Liver (tissue), 9 donors: Measurements from ENCODE around the gene UBE2V1. TPM values are rescaled to one million over a fixed set of nuclear protein-coding genes. Genes with fewer than 3 reads are reported as not detected.

ENCODE experiments used
- DNase-seq: peaks from one replicate; pipeline ENCODE4 v3.0.0-alpha.2; 2017; ENCODE audit warnings: low spot score
- H3K27ac ChIP-seq, 2 donors: one replicate each; pipeline ENCODE4 v1.7.0; 2013; ENCODE audit warnings: inconsistent platforms in 2 of 2, low read length in 2 of 2, control low read depth in 1 of 2, low read depth in 1 of 2, mild to moderate bottlenecking in 1 of 2
- H3K27me3 ChIP-seq, 4 donors: one replicate each; pipeline versions ENCODE4 v1.6.1 to v1.7.0; 2013; ENCODE audit warnings: low read length in 3 of 4, inconsistent platforms in 1 of 4, mild to moderate bottlenecking in 1 of 4, moderate library complexity in 1 of 4; ENCODE audit not compliant: control insufficient read depth in 4 of 4, insufficient read depth in 4 of 4
- H3K36me3 ChIP-seq, 4 donors: one replicate each; pipeline versions ENCODE4 v1.6.1 to v1.7.0; 2013; ENCODE audit warnings: low read length in 3 of 4, mild to moderate bottlenecking in 3 of 4, low read depth in 1 of 4, moderate library complexity in 1 of 4; ENCODE audit not compliant: control insufficient read depth in 4 of 4, insufficient read depth in 3 of 4
- H3K4me1 ChIP-seq, 4 donors: one replicate each; pipeline versions ENCODE4 v1.6.1 to v1.7.0; 2013; ENCODE audit warnings: low read length in 3 of 4, mild to moderate bottlenecking in 3 of 4, moderate library complexity in 1 of 4; ENCODE audit not compliant: control insufficient read depth in 4 of 4, insufficient read depth in 4 of 4
- H3K4me3 ChIP-seq, 3 donors: one replicate each; pipeline versions ENCODE4 v1.6.1 to v1.7.0; 2013; ENCODE audit warnings: low read length in 3 of 3, control low read depth in 1 of 3, low read depth in 1 of 3, mild to moderate bottlenecking in 1 of 3
- H3K9ac ChIP-seq, 2 donors: one replicate each; pipeline ENCODE4 v1.7.0; 2013; ENCODE audit warnings: low read length in 2 of 2, mild to moderate bottlenecking in 2 of 2, moderate library complexity in 2 of 2, control low read depth in 1 of 2, low read depth in 1 of 2
- H3K9me3 ChIP-seq, 4 donors: one replicate each; pipeline versions ENCODE4 v1.6.1 to v1.7.0; 2013; ENCODE audit warnings: low read length in 3 of 4; ENCODE audit not compliant: control insufficient read depth in 4 of 4
- CTCF ChIP-seq: fragments of 150-350 bp; IDR thresholded peaks from 2 replicates; pipeline ENCODE4 v1.5.1; 2017; ENCODE audit warnings: improper control_type of control experiment, low read depth, low read length; ENCODE audit not compliant: missing input control
- EGR1 ChIP-seq, 2 donors: IDR thresholded peaks; 2 replicates each; pipeline ENCODE4 v1.6.1; 2016 to 2018; ENCODE audit warnings: antibody characterized with exemption in 2 of 2, low read depth in 2 of 2
- FOXA1 ChIP-seq: IDR thresholded peaks from 2 replicates; pipeline ENCODE4 v1.6.1; 2016; ENCODE audit warnings: antibody characterized with exemption
- GABPA ChIP-seq, 2 donors: IDR thresholded peaks in 1 of 2; conservative IDR thresholded peaks in 1 of 2; 2 replicates each; pipeline ENCODE4 v1.6.1; 2016; ENCODE audit warnings: antibody characterized with exemption in 2 of 2, mild to moderate bottlenecking in 1 of 2, moderate library complexity in 1 of 2
- HNF4A ChIP-seq, 2 donors: conservative IDR thresholded peaks; 2 replicates each; pipeline ENCODE4 v1.6.1; 2016; ENCODE audit warnings: antibody characterized with exemption in 2 of 2, mild to moderate bottlenecking in 2 of 2
- HNF4G ChIP-seq: IDR thresholded peaks from 2 replicates; pipeline ENCODE4 v1.6.1; 2016; ENCODE audit warnings: antibody characterized with exemption
- MAX ChIP-seq: IDR thresholded peaks from 2 replicates; pipeline ENCODE4 v1.6.1; 2016; ENCODE audit warnings: antibody characterized with exemption
- NR2F2 ChIP-seq: IDR thresholded peaks from 2 replicates; pipeline ENCODE4 v1.6.1; 2016; ENCODE audit warnings: antibody characterized with exemption
- REST ChIP-seq: IDR thresholded peaks from 2 replicates; pipeline ENCODE4 v1.6.1; 2016; ENCODE audit warnings: antibody characterized with exemption, mild to moderate bottlenecking
- RXRA ChIP-seq, 2 donors: IDR thresholded peaks; 2 replicates each; pipeline ENCODE4 v1.6.1; 2017 to 2018; ENCODE audit warnings: antibody characterized with exemption in 2 of 2, mild to moderate bottlenecking in 1 of 2
- SP1 ChIP-seq: IDR thresholded peaks from 2 replicates; pipeline ENCODE4 v1.6.1; 2018; ENCODE audit warnings: antibody characterized with exemption, mild to moderate bottlenecking
- TAF1 ChIP-seq: conservative IDR thresholded peaks from 2 replicates; pipeline ENCODE4 v1.6.1; 2016; ENCODE audit warnings: antibody characterized with exemption, mild to moderate bottlenecking
- YY1 ChIP-seq: IDR thresholded peaks from 2 replicates; pipeline ENCODE4 v1.6.1; 2016; ENCODE audit warnings: antibody characterized with exemption, mild to moderate bottlenecking
- ZBTB33 ChIP-seq: IDR thresholded peaks from 2 replicates; pipeline ENCODE4 v1.6.1; 2016; ENCODE audit warnings: antibody characterized with exemption
- WGBS: extraction: QIAGEN DNeasy Blood & Tissue Kit; methylation state at CpG from one replicate; pipeline ENCODE4 v1.1.7; 2013; 5-methylcytosine and 5-hydroxymethylcytosine counted together
- polyA plus RNA-seq, 2 donors: library from polyadenylated mRNA; stranded (reverse) in 1 of 2; unstranded in 1 of 2; fragments of 200-250 nt in 1 of 2; fragments of >200 nt in 1 of 2; fragmentation: Nextera tagmentation in 1 of 2; extraction: Ambion mirVana in 1 of 2; gene quantifications; one replicate each; pipeline versions ENCODE4 v1.2.1 to v1.2.3, GENCODE V29; 2013 to 2015
- total RNA-seq, 2 donors: library from RNA; depleted of rRNA; stranded (reverse); fragments of >200 nt; gene quantifications; one replicate each; pipeline ENCODE4 v1.2.3, GENCODE V29; 2014
- donor health status: healthy.
- donor health status: healthy.
- donor health status: healthy.
- donor health status: healthy.
- donor health status: healthy.

Gene UBE2V1
- total and polyA plus RNA-seq, 4 donors = 27.9 to 53.0 (median 34.2) TPM

GRCh38 chr20:50144362-50144761 lies 31.4 kb upstream of the UBE2V1 start (continued):
- TF ChIP-seq CTCF = no peak
- TF ChIP-seq MAX = peak; percentile 82
- TF ChIP-seq RXRA (IDR thresholded peaks at IDR 0.05) = peak; percentile 43 to 90
- TF ChIP-seq HNF4A (conservative IDR thresholded peaks at IDR 0.05) = peak; percentile 47 to 78
- peak; percentile 14 for TF ChIP-seq NR2F2

GRCh38 chr20:50142812-50143211 lies 29.9 kb upstream of the UBE2V1 start:
- H3K9ac ChIP-seq = no peak overlapping the region
- TF ChIP-seq ZBTB33 = no peak
- no peak for TF ChIP-seq HNF4A (conservative IDR thresholded peaks at IDR 0.05)
- no peak for TF ChIP-seq FOXA1
- TF ChIP-seq SP1 = no peak
- no peak for TF ChIP-seq HNF4G
- no peak for TF ChIP-seq GABPA (IDR thresholded peaks at IDR 0.05 in 1 of 2, conservative IDR thresholded peaks at IDR 0.05 in 1 of 2)
- no peak for TF ChIP-seq YY1
- TF ChIP-seq EGR1 (IDR thresholded peaks at IDR 0.05; ENCODE audit: low read depth in 2 of 2) = no peak
- TF ChIP-seq REST = no peak
- no peak for TF ChIP-seq TAF1
- TF ChIP-seq NR2F2 = no peak
- 80% methylated on average over 6 of the region's 6 CpGs for WGBS
- no peak for DNase-seq
- H3K4me3 ChIP-seq = no peak overlapping the region
- H3K27ac ChIP-seq = no peak overlapping the region
- H3K36me3 ChIP-seq = peaks cover 4 to 7% (median 6%) of the 10 kb centered on the region in 4 donors
- no peaks in the 10 kb centered on the region for H3K9me3 ChIP-seq
- peaks cover 18 to 44% (median 27%) of the 10 kb centered on the region in 4 donors for H3K4me1 ChIP-seq
- no peaks in the 10 kb centered on the region for H3K27me3 ChIP-seq
